GM12873 (cell line): Measurements from ENCODE around the gene DTD1.

Experiments used
- TF ChIP-seq, protein P1 (sequence below): IDR thresholded peaks from 2 replicates; pipeline ENCODE4 v1.5.1; 2012; ENCODE audit warnings: low read depth, mild to moderate bottlenecking, moderate library complexity, low read length, control low read depth; ENCODE audit not compliant: insufficient read depth; ENCODE audit errors: missing control alignments

The DTD1 gene

DNA sequence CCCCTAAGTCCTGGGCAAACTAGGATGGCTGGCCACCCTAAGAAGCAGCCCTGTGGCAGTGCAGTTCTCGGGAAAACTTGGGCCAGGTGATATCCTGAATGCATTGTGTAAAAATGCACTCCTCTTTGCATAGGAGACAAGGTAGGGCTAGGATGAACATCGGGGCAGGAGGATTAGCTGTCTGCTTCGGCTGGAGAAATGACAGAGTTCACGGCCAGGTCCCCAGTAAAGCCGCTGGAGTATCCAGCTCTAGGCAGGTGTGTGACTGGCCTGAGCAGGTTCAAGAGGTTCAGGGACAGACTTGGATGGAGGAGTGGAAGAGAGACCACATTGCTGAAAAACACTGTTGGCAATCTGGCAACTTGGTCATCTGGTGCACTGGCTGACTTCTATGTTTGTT is 26.4 kb downstream of the DTD1 start:
- TF ChIP-seq, protein P1, sequence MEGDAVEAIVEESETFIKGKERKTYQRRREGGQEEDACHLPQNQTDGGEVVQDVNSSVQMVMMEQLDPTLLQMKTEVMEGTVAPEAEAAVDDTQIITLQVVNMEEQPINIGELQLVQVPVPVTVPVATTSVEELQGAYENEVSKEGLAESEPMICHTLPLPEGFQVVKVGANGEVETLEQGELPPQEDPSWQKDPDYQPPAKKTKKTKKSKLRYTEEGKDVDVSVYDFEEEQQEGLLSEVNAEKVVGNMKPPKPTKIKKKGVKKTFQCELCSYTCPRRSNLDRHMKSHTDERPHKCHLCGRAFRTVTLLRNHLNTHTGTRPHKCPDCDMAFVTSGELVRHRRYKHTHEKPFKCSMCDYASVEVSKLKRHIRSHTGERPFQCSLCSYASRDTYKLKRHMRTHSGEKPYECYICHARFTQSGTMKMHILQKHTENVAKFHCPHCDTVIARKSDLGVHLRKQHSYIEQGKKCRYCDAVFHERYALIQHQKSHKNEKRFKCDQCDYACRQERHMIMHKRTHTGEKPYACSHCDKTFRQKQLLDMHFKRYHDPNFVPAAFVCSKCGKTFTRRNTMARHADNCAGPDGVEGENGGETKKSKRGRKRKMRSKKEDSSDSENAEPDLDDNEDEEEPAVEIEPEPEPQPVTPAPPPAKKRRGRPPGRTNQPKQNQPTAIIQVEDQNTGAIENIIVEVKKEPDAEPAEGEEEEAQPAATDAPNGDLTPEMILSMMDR = no peak

DNA sequence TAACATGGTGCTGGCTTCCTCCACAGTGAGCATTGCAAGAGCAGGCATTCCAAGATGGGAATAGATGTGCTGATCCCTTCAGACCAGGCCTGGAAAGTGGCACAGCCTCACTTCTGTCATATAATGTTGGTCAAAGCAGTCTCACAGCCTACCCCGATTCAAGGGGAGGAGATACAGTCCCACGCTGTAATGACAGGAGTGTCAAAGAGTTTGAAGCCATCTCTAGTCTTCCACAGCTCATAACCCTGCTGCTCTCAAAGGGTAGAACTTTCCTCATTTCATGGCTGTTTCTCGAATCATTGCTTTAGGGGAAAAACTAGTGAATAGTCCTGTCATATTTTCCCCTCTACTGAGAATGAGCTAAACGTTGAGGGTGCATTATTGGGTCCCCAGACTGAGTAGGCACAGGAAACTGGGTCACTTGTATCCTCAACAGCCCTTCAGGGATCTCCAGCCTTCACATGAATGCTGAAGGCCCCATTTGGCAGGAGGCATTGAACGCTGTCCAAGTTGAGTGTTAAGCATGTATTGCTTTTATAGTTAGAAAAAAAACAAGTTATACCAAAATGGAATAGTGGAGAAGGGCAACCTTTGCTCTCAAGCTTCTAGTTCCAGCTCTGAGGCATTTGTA is 27.3 kb downstream of the DTD1 start:
- TF ChIP-seq, protein P1 = no peak

DNA sequence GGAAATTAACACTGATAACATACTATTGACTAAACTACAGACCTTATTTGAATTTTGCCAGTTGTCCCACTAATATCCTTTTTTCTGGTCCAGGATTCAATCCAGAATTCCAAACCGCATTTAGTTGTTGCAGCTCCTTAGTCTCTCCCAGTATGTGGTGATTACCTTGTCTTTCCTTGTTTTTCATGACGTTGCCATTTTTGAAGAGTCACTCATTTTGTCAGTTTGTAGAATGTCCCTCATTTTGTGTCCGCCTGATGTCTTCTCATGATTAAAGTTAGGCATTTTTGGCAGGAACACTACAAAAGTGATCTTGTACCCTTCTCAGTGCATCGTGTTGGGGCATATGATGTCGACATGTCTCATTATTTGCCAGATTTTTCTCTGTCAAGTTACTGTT is 33.1 kb downstream of the DTD1 start:
- TF ChIP-seq, protein P1 = no peak

DNA sequence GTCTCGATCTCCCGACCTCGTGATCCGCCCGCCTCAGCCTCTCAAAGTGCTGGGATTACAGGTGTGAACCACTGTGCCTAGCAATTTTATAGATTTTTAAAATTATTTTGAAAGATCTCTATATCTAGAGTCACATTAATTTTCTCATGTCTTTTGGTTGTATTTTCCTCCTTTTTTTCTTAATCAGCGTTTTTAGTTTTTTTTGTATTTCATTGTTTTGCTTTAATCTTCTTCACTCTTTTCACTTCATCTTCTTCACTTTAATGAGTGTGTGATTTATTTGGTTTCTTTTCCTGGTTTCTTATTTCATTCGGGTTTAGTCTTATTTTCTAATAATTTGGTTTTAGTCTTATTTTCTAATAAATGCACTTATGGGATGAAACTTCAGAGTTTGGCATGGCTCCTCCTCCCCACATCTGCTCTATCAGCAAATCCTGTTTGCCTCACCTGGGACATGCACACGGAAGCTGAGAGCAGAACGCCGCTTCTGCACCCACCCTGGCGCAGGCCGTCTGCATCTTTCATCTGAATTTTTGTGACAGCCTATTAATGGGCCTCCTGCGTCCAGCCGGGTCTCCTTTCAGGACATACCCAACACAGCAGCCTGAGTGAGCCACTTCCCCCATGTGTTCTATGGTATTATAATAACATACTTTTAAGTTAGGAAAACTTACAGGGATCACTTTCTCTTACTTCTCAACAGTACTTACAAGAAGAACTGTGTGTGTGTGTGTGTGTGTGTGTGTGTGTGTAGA is 35.5 kb downstream of the DTD1 start:
- TF ChIP-seq, protein P1 = no peak

DNA sequence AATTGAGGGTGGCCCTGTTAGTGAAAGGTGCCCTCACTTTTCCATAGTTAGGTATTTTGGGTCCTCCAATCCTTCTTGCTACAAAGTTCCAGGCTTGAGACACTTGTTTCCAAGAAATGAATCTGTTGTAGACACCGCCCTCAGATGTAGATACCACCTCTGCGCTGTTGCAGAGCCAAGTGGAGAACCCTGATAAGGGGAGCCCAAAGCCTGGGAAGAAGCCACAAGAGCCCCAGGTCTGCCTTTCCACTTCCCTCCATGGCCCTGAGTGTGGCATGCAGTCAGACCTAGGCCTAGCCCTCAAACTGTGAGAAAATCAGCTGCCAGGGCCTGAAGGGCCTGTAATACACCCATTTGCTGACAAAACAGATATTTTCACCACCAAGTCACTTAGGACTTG is 37.1 kb downstream of the DTD1 start:
- TF ChIP-seq, protein P1 = no peak

DNA sequence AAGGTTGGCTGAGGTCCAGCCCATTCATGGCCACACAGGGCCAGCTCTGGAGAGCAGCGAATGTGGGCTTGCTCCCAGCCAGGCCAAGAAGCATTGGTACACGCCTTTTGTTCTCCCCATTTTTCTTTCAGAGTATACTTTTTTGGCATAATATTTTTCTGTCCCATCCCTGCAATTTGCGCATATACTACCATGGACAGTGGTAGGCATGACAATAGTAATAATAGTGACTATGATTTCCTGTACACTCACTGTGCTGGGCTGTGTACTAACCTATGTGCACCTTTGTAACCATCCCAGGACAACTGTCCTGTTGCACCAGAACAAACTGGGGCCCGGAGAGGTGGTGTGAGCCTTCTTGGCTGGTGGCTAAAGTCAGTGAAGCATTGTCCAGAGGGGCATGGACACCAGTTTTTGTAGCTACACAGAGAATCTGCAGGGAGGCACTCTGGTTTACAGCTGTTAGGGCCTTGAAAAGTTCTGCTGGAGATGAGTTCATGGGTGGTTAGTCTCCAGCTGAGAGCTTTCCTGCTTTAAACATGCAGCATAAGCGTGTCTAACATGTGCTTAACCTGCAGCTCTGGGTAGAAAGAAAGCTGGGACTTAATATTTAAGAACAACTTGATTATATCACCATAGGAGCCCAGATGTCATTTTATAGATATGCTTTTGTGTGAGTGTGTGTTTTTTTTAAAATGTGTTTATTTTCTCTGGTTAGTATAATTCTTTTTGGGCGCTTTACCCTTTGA is 38.2 kb downstream of the DTD1 start:
- TF ChIP-seq, protein P1 = no peak

DNA sequence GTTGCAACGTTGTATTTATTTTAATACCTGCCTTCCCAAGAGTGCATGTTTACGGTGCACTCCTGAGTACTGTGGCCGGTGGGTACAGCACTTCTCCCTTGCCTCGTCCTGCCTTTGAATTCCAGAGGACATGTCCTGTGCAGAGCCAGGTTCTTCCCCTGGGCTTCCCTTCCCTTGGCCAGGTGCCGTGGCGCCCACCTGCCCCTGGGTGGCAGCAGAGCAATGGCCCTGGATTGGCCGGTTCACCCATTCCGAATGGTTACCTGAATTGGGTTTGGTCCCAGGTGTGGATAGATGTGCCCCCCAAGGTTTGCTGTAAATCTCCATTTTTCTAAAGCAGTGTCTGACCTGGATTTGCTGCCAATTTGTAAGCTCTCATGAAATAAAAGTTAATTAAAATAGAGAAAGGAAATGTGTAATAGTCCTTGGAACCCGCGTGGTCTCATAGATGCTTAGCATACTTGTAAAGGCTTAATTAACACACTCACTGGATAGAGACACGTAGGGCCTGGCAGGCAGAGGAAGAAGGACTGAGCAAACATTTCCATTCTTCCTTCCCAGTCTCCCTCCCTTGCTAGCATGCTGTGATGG is 40.6 kb downstream of the DTD1 start:
- TF ChIP-seq, protein P1 = peak; percentile 72
